KBM-7 (cell line): ENCODE measurements around the gene SCAMP3.

Experiments
- DNase-seq: peaks from one replicate; pipeline ENCODE4 v3.0.0-alpha.2; 2015
- in situ Hi-C: fragments of 300-500 bp; cut with MboI; formaldehyde crosslinking; loops from 2 replicates; pipeline ENCODE4 v1.14.3; 2020; ENCODE audit warnings: low sequenced_read_pairs, low pct_unique_long_range_greater_than_20kb, mixed read lengths

The SCAMP3 gene

DNA sequence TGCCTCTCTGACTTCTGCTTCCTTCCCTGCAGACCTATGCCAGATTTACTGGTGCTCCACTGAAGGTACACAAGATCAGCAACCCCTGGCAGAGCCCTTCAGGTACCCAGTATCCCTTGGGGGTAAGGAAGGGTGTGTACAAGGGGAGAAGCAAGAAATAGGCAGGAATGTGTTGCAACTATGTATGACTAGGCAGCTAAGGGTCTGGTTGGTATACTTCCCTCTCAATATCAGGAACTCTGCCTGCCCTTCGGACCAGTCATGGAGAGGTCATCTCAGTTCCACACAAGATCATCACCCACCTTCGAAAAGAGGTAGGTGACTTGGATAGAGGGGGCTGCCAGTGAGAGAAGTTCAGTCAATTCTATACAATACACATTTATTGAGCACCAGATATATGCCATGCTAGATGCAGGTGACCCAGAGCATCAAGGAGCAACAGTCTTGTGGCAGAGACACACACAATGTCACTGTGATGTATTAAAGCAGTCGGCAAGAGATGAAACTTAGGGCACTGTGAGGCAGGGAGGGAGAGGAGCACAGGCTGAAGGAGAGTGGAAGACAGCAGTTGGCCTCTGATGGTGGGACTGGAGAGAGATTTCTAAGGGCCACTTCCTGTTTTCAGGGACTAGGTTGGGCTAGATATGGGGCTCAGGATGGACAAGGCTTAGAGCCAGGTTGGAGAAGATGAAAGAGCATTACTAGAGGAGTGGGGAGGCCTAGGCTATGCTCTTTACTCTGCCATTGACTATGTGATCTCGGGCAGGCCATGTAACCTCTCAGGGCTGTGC is 51.7 kb downstream of the SCAMP3 start:
- DNase-seq: no peak
- in situ Hi-C loops: no loop called here

GRCh38 chr1:155209312-155209721 is 52.8 kb downstream of the SCAMP3 start:
- DNase-seq: no peak
- in situ Hi-C loops: no loop called here

- DNase-seq: peak; percentile 74
- in situ Hi-C loops: no loop called here
These were observed 53.4 kb downstream of the SCAMP3 start, which contains the start of gene MTX1 for GRCh38 chr1:155208541-155209311. TSS of gene MTX1 (plus strand) at chr1:155208695. CDS start at chr1:155208805, 110 bp downstream.

- in situ Hi-C loops: no loop called here
- DNase-seq: no peak
These were observed 54.2 kb downstream of the SCAMP3 start, which contains the start of gene THBS3 for GRCh38 chr1:155207806-155208540. TSS of gene THBS3 (minus strand) at chr1:155207897. CDS start at chr1:155207876, 21 bp downstream.

GRCh38 chr1:155206891-155207805 is 55.0 kb downstream of the SCAMP3 start:
- in situ Hi-C loops: no loop called here
- peak; percentile 92 for DNase-seq
